A549 (cell line): ENCODE data around the gene ZNF200. TPM values are rescaled to one million over a fixed set of nuclear protein-coding genes. Genes with fewer than 3 reads are reported as not detected.

Experiments
- ATAC-seq, 2 experiments: fragments of 200-7000 bp in 1 of 2; fragments of >200 bp in 1 of 2; cut with Nextera tagmentation in 1 of 2; cut with Tn5 transposase in 1 of 2; 3 replicates each; pipeline versions ENCODE4 v1.8.0 to v1.9.1; 2018 to 2020; ENCODE audit warnings: mild to moderate bottlenecking in 1 of 2, moderate library complexity in 1 of 2
- CTCF ChIA-PET: fragments of 300-600 bp; sonication (Branson Sonifier 250); formaldehyde crosslinking; extraction: SDS; loops from one replicate; lab custom pipeline; 2021; ENCODE audit warnings: antibody characterized with exemption, inconsistent platforms; lab: Yijun Ruan, JAX
- POLR2A ChIA-PET: fragments of 350-600 bp; formaldehyde crosslinking; extraction: SDS; loops from one replicate; lab custom pipeline; 2021; ENCODE audit warnings: antibody characterized with exemption, inconsistent platforms; lab: Yijun Ruan, JAX
- DNase-seq, 2 experiments: peaks; one replicate each; pipeline versions ENCODE4 v3.0.0 to v3.0.0-alpha.2; 2011 to 2016; ENCODE audit warnings: low read depth in 1 of 2, low spot score in 1 of 2
- FAIRE-seq: peaks from 2 replicates; lab custom pipeline; 2011; peaks lifted over from hg19 to GRCh38; lab: Jason Lieb, UNC
- H3K27ac ChIP-seq, 2 experiments: fragments of >200 bp; sonication (Bioruptor Twin); formaldehyde crosslinking; 3 replicates each; pipeline ENCODE4 v1.5.1; 2016 to 2017
- H3K4me1 ChIP-seq: fragments of >200 bp; sonication (Bioruptor Twin); formaldehyde crosslinking; 3 replicates; pipeline ENCODE4 v1.6.1; 2016
- H3K4me2 ChIP-seq: fragments of >200 bp; sonication (Bioruptor Twin); formaldehyde crosslinking; 3 replicates; pipeline ENCODE4 v1.6.1; 2016
- H3K4me3 ChIP-seq: fragments of >200 bp; sonication (Bioruptor Twin); formaldehyde crosslinking; 3 replicates; pipeline ENCODE4 v1.5.1; 2016
- H3K9me3 ChIP-seq: fragments of >200 bp; sonication (Bioruptor Twin); formaldehyde crosslinking; 3 replicates; pipeline ENCODE4 v1.6.1; 2016
- CHD2 ChIP-seq: fragments of 150-350 bp; IDR thresholded peaks from 2 replicates; pipeline ENCODE4 v1.6.1; 2014; ENCODE audit warnings: low read length; ENCODE audit not compliant: partially characterized antibody
- EHF ChIP-seq: fragments of 250-450 bp; sonication (Bioruptor Pico); IDR thresholded peaks from 2 replicates; pipeline ENCODE4 v1.5.0; 2020; ENCODE audit warnings: mild to moderate bottlenecking
- EP300 ChIP-seq, 2 experiments: fragments of >200 bp; sonication (Bioruptor Twin); formaldehyde crosslinking; IDR thresholded peaks; 2 replicates in 1 of 2; 3 replicates in 1 of 2; pipeline ENCODE4 v1.6.1; 2016 to 2017
- ESRRA ChIP-seq: fragments of 150-350 bp; IDR thresholded peaks from 2 replicates; pipeline ENCODE4 v1.6.1; 2014; ENCODE audit warnings: mild to moderate bottlenecking, low read length, borderline replicate concordance
- HEYL ChIP-seq: fragments of 250-450 bp; sonication (Bioruptor Pico); IDR thresholded peaks from 2 replicates; pipeline ENCODE4 v1.8.0; 2021; ENCODE audit warnings: mild to moderate bottlenecking, moderate library complexity
- HOXA7 ChIP-seq: fragments of 250-450 bp; sonication (Bioruptor Pico); IDR thresholded peaks from 2 replicates; pipeline ENCODE4 v1.5.0; 2020; ENCODE audit warnings: mild to moderate bottlenecking, moderate library complexity
- HOXB13 ChIP-seq: fragments of 250-450 bp; sonication (Bioruptor Pico); IDR thresholded peaks from 2 replicates; pipeline ENCODE4 v1.5.0; 2020; ENCODE audit warnings: low read depth, mild to moderate bottlenecking, moderate library complexity
- KDM5A ChIP-seq: fragments of 200-600 bp; sonication (generic); IDR thresholded peaks from 2 replicates; pipeline ENCODE4 v1.6.1; 2016; ENCODE audit warnings: antibody characterized with exemption, mild to moderate bottlenecking
- MAFK ChIP-seq: fragments of 450-650 bp; IDR thresholded peaks from 2 replicates; pipeline ENCODE4 v1.6.1; 2014; ENCODE audit not compliant: partially characterized antibody
- MAZ ChIP-seq: fragments of 150-350 bp; IDR thresholded peaks from 2 replicates; pipeline ENCODE4 v1.6.1; 2014; ENCODE audit warnings: antibody characterized with exemption, low read depth, low read length, borderline replicate concordance
- MYC ChIP-seq: IDR thresholded peaks from 2 replicates; pipeline ENCODE4 v1.6.1; 2012; ENCODE audit warnings: mild to moderate bottlenecking, inconsistent platforms, low read length, improper control_type of control experiment, borderline replicate concordance
- NPAS2 ChIP-seq: fragments of 250-450 bp; sonication (Bioruptor Pico); IDR thresholded peaks from 2 replicates; pipeline ENCODE4 v1.8.0; 2022; ENCODE audit warnings: mild to moderate bottlenecking, moderate library complexity, borderline replicate concordance
- POLR2AphosphoS2 ChIP-seq: conservative IDR thresholded peaks from 2 replicates; pipeline ENCODE4 v1.6.1; 2012; ENCODE audit warnings: low read length, improper control_type of control experiment, inconsistent platforms
- RARB ChIP-seq: fragments of 250-450 bp; sonication (Bioruptor Pico); IDR thresholded peaks from 2 replicates; pipeline ENCODE4 v1.8.0; 2021; ENCODE audit warnings: mild to moderate bottlenecking, moderate library complexity
- TFCP2L1 ChIP-seq: fragments of 250-450 bp; sonication (Bioruptor Pico); IDR thresholded peaks from 2 replicates; pipeline ENCODE4 v1.5.0; 2021; ENCODE audit warnings: mild to moderate bottlenecking
- TP53 ChIP-seq: fragments of 250-450 bp; sonication (Bioruptor Pico); IDR thresholded peaks from 2 replicates; pipeline ENCODE4 v1.5.0; 2021; ENCODE audit warnings: mild to moderate bottlenecking, moderate library complexity
- WGBS: methylation state at CpG from one replicate; pipeline ENCODE4 v1.1.6; 2017; ENCODE audit errors: missing lambda C conversion rate; 5-methylcytosine and 5-hydroxymethylcytosine counted together
- polyA plus RNA-seq, 4 experiments: library from polyadenylated mRNA; depleted of rRNA in 3 of 4; stranded (reverse); fragments of >200 nt; fragmentation: RNase III in 1 of 4; extraction: RNeasy Plus Mini Kit Qiagen cat#74134 plus additional on column Dnase treatment in 1 of 4; gene quantifications; 2 replicates in 3 of 4; 3 replicates in 1 of 4; pipeline ENCODE4 v1.2.3, GENCODE V29; 2011 to 2017
- TF ChIP-seq, protein P1 (sequence below): fragments of 450-650 bp; IDR thresholded peaks from 2 replicates; pipeline ENCODE4 v1.6.1; 2014; ENCODE audit warnings: antibody characterized with exemption
- TF ChIP-seq, protein P2 (sequence below): IDR thresholded peaks from 2 replicates; pipeline ENCODE4 v1.6.1; 2012; ENCODE audit warnings: low read depth, borderline replicate concordance
- TF ChIP-seq, protein P3 (sequence below): fragments of >200 bp; sonication (Bioruptor Twin); formaldehyde crosslinking; IDR thresholded peaks from 2 replicates; pipeline ENCODE4 v1.6.1; 2016
- TF ChIP-seq, protein P4 (sequence below): IDR thresholded peaks from 2 replicates; pipeline ENCODE4 v1.6.1; 2012
- TF ChIP-seq, protein P5 (sequence below): IDR thresholded peaks from 2 replicates; pipeline ENCODE4 v1.6.1; 2012
- TF ChIP-seq, protein P6 (sequence below): fragments of 250-450 bp; sonication (Bioruptor Pico); IDR thresholded peaks from 2 replicates; pipeline ENCODE4 v1.5.0; 2020; ENCODE audit warnings: low read depth, mild to moderate bottlenecking, moderate library complexity

ZNF200 gene
- polyA plus RNA-seq, 2 of the 4 experiments (the other 2 are of a cell fraction), result 6.9 to 7.5 TPM

DNA sequence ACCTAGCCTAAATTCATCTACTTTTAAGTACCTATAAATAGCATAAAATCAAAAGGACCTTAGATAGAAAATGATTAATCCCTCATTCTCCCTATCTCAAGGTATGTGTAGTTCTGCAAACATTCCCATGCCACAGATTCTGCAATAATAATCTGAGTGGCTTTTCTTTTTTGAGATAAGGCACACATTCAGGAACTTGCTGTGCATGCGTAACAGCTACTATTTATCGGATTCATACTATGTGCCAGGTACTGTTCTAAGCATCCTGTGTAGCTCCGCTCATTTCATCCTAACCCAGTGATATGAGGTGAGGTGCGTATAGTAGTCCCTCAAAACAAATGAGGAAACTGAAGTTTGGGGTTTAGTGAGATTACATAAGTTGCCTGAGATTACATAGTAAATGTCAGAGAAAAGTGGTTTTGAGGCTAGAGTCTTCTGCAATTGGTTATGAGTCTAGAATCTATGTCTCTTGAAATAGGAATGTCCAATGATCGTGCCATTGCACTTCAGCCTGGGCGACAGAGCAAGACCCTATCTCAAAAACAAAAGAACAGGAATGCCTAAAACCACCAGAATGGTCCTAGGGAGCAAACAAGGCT is 46.4 kb upstream of the ZNF200 start:
- Histone ChIP-seq H3K27ac (no peak overlapping the region), H3K4me1 (no peaks in the 10 kb centered on the region), H3K9me3 (peaks cover 23% of the 10 kb centered on the region), H3K4me3 (no peak overlapping the region), H3K4me2 (peak overlapping the region; percentile 82; the same call in 2 of the 3 replicates)
- DNase-seq, result no peak
- no peak for ATAC-seq
- ChIA-PET POLR2A (no interaction called here), CTCF (interaction anchor here (1.2 to 2.0 kb wide), 2 partner anchors 14 to 15 kb away, joined by 3 to 6 read pairs; no protein-coding TSS in a partner anchor)
- TF ChIP-seq NPAS2 (CRISPR knock-in tag) (no peak), MAZ (no peak), ESRRA (no peak), EP300 (IDR thresholded peaks at IDR 0.05) (no peak)
- TF ChIP-seq, protein P1, sequence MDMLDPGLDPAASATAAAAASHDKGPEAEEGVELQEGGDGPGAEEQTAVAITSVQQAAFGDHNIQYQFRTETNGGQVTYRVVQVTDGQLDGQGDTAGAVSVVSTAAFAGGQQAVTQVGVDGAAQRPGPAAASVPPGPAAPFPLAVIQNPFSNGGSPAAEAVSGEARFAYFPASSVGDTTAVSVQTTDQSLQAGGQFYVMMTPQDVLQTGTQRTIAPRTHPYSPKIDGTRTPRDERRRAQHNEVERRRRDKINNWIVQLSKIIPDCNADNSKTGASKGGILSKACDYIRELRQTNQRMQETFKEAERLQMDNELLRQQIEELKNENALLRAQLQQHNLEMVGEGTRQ, result no peak
- no peak for FAIRE-seq
- WGBS, result 96% methylated on average over 6 of the region's 6 CpGs

DNA sequence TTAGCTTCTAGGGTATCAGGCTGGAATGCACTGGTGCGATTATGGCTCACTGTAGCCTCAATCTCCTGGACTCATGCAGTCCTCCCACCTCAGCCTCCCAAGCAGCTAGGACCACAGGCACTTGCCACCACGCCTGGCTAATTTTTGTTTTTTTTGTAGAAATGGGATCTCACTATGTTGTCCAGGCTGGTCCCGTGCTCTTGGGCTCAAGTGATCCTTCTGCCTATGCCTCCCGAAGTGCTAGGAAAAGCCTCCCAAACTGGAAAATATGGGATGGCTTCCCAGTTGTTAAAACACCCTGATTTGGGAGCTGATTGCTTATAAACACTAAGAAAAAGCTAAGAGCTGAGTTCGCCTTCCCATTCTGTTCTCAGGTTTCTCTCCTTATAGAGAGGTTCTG is 41.7 kb upstream of the ZNF200 start:
- no peak overlapping the region for H3K4me3 ChIP-seq
- H3K9me3 ChIP-seq, result peaks cover 8% of the 10 kb centered on the region; the same call in 1 of the 3 replicates
- no peak overlapping the region for H3K4me2 ChIP-seq
- no peak for FAIRE-seq
- no peak for DNase-seq
- POLR2A ChIA-PET, result no interaction called here
- no peaks in the 10 kb centered on the region for H3K4me1 ChIP-seq
- no peak for ATAC-seq
- CTCF ChIA-PET, result interaction anchor here (0.8 to 3.7 kb wide), 4 partner anchors 9 to 103 kb away, joined by 3 to 15 read pairs (median 4); no protein-coding TSS in a partner anchor
- TF ChIP-seq, protein P2, sequence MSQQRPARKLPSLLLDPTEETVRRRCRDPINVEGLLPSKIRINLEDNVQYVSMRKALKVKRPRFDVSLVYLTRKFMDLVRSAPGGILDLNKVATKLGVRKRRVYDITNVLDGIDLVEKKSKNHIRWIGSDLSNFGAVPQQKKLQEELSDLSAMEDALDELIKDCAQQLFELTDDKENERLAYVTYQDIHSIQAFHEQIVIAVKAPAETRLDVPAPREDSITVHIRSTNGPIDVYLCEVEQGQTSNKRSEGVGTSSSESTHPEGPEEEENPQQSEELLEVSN, result no peak
- no peak for TF ChIP-seq RARB (CRISPR knock-in tag)
- no peak for TF ChIP-seq MYC
- TF ChIP-seq POLR2AphosphoS2, result no peak
- no peak for TF ChIP-seq CHD2
- TF ChIP-seq HOXA7, result no peak
- TF ChIP-seq, protein P1, result no peak
- TF ChIP-seq HOXB13 (CRISPR knock-in tag), result no peak
- TF ChIP-seq KDM5A, result no peak
- TF ChIP-seq MAFK, result no peak
- WGBS, result 21% methylated on average over 5 of the region's 5 CpGs
- no peak overlapping the region for H3K27ac ChIP-seq

DNA sequence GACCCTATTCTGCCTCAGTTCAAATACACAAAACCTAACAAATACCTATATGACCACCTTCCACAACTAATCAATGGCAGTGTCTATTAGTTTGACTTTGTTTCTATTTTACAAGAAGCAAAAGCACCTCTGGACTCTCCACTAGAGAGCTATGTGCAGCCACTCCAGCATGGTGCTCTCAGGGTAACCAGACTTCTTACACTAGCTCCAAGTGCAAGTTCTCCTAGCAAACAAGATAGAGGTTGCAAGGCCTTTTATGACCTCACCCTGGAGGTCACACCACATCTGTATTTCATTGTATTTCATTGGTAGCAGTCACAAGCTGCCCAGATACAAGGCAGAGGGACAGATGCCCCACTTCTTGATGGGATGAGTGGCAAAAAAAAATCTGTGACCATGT is 40.0 kb upstream of the ZNF200 start:
- TF ChIP-seq, protein P2, result no peak
- TF ChIP-seq TFCP2L1 (CRISPR knock-in tag), result no peak
- TF ChIP-seq, protein P3, sequence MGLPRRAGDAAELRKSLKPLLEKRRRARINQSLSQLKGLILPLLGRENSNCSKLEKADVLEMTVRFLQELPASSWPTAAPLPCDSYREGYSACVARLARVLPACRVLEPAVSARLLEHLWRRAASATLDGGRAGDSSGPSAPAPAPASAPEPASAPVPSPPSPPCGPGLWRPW, result no peak
- TF ChIP-seq, protein P4, sequence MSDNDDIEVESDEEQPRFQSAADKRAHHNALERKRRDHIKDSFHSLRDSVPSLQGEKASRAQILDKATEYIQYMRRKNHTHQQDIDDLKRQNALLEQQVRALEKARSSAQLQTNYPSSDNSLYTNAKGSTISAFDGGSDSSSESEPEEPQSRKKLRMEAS, result no peak
- no peak for TF ChIP-seq HEYL (CRISPR knock-in tag)
- TF ChIP-seq, protein P5, sequence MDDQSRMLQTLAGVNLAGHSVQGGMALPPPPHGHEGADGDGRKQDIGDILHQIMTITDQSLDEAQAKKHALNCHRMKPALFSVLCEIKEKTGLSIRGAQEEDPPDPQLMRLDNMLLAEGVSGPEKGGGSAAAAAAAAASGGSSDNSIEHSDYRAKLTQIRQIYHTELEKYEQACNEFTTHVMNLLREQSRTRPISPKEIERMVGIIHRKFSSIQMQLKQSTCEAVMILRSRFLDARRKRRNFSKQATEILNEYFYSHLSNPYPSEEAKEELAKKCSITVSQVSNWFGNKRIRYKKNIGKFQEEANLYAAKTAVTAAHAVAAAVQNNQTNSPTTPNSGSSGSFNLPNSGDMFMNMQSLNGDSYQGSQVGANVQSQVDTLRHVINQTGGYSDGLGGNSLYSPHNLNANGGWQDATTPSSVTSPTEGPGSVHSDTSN, result no peak
- no peak for TF ChIP-seq POLR2AphosphoS2
- no peak for TF ChIP-seq TP53 (CRISPR knock-in tag)
- no peak for TF ChIP-seq RARB (CRISPR knock-in tag)
- no peak for TF ChIP-seq HOXA7
- TF ChIP-seq, protein P6, sequence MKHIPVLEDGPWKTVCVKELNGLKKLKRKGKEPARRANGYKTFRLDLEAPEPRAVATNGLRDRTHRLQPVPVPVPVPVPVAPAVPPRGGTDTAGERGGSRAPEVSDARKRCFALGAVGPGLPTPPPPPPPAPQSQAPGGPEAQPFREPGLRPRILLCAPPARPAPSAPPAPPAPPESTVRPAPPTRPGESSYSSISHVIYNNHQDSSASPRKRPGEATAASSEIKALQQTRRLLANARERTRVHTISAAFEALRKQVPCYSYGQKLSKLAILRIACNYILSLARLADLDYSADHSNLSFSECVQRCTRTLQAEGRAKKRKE (CRISPR knock-in tag), result no peak
- no peak for TF ChIP-seq MAFK
- no peak for TF ChIP-seq HOXB13 (CRISPR knock-in tag)
- TF ChIP-seq CHD2, result no peak
- no peak for TF ChIP-seq EHF
- ChIA-PET CTCF (no interaction called here), POLR2A (no interaction called here)
- H3K4me1 ChIP-seq, result no peaks in the 10 kb centered on the region
- ATAC-seq (no peak), DNase-seq (no peak), FAIRE-seq (no peak)
- H3K27ac ChIP-seq, result no peak overlapping the region
- no peak overlapping the region for H3K4me3 ChIP-seq
- no peak overlapping the region for H3K4me2 ChIP-seq
- H3K9me3 ChIP-seq, result peaks cover 8% of the 10 kb centered on the region; the same call in 1 of the 3 replicates
